Measurements from ENCODE around the gene CBX2. TPM values are rescaled to one million over a fixed set of nuclear protein-coding genes. Genes with fewer than 3 reads are reported as not detected.

The CBX2 gene
- total RNA-seq, 1 experiment from 2014 or later = 28.3 TPM

- intact Hi-C loops (cut with micrococcal nuclease) = no loop called here
- ChIA-PET POLR2A (no interaction called here), RAD21 (ENCODE audit: low non-redundant PET in 1 of 2, low total read pairs in 2 of 2, uncharacterized antibody in 2 of 2, unreplicated experiment in 2 of 2) (no interaction called here), CTCF (no interaction called here)
- Histone ChIP-seq H3K36me3 (ENCODE audit: control insufficient read depth in 1 of 2, insufficient read depth in 2 of 2, low read length in 2 of 2) (no peaks in the 10 kb centered on the region), H3K4me1 (ENCODE audit: control insufficient read depth in 1 of 2, insufficient read depth in 2 of 2, low read length in 2 of 2) (peaks cover 18 to 20% of the 10 kb centered on the region in 2 experiments), H3K27ac (ENCODE audit: low read depth, low read length) (no peak overlapping the region), H3K4me2 (ENCODE audit: low read length) (no peak overlapping the region), H3K79me2 (ENCODE audit: insufficient read depth, low read length) (no peaks in the 10 kb centered on the region), H3K9me2 (ENCODE audit: insufficient read depth) (no peaks in the 10 kb centered on the region), H3K4me3 (replicated peaks in 1 of 2; ENCODE audit: low read depth in 1 of 2, low read length in 2 of 2) (no peak overlapping the region), H2AFZ (ENCODE audit: low read depth, low read length, poor library complexity, severe bottlenecking) (no peak overlapping the region), H3K9ac (ENCODE audit: low read length) (no peak overlapping the region), H3K27me3 (ENCODE audit: insufficient read depth, low read length) (peaks cover 6% of the 10 kb centered on the region; the same call in 1 of the 2 replicates), H3K9me3 (ENCODE audit: control insufficient read depth in 1 of 2, insufficient read depth in 1 of 2, low read depth in 1 of 2, low read length in 2 of 2) (no peaks in the 10 kb centered on the region), H4K20me1 (ENCODE audit: insufficient read depth) (no peaks in the 10 kb centered on the region)
- no TSS peak for BruUV-seq (replicated peaks)
- no peak for DNase-seq (ENCODE audit: low read depth, low spot score)
- ATAC-seq = no peak
- no peak for TF ChIP-seq EZH2 (IDR thresholded peaks at IDR 0.05)
Measured at GRCh38 chr17:79814974-79815835, 37.3 kb downstream of the CBX2 start.

GRCh38 chr17:79815836-79816461 lies 38.0 kb downstream of the CBX2 start:
- Histone ChIP-seq H3K9ac (ENCODE audit: low read length) (no peak overlapping the region), H4K20me1 (ENCODE audit: insufficient read depth) (no peaks in the 10 kb centered on the region), H3K79me2 (ENCODE audit: insufficient read depth, low read length) (no peaks in the 10 kb centered on the region), H3K4me1 (ENCODE audit: control insufficient read depth in 1 of 2, insufficient read depth in 2 of 2, low read length in 2 of 2) (peaks cover 12% of the 10 kb centered on the region in 2 experiments), H3K9me3 (ENCODE audit: control insufficient read depth in 1 of 2, insufficient read depth in 1 of 2, low read depth in 1 of 2, low read length in 2 of 2) (no peaks in the 10 kb centered on the region), H3K27me3 (ENCODE audit: insufficient read depth, low read length) (peaks cover 4% of the 10 kb centered on the region; the same call in 1 of the 2 replicates), H3K9me2 (ENCODE audit: insufficient read depth) (no peaks in the 10 kb centered on the region), H3K27ac (ENCODE audit: low read depth, low read length) (no peak overlapping the region), H2AFZ (ENCODE audit: low read depth, low read length, poor library complexity, severe bottlenecking) (no peak overlapping the region), H3K36me3 (ENCODE audit: control insufficient read depth in 1 of 2, insufficient read depth in 2 of 2, low read length in 2 of 2) (no peaks in the 10 kb centered on the region), H3K4me2 (ENCODE audit: low read length) (no peak overlapping the region), H3K4me3 (replicated peaks in 1 of 2; ENCODE audit: low read depth in 1 of 2, low read length in 2 of 2) (no peak overlapping the region)
- ATAC-seq = no peak
- BruUV-seq (replicated peaks) = no TSS peak
- ChIA-PET POLR2A (interaction anchor here (0.6 kb wide), 1 partner anchor 19 kb away, joined by 6 read pairs; the partner anchor contains the start of gene CBX8), CTCF (no interaction called here), RAD21 (ENCODE audit: low non-redundant PET in 1 of 2, low total read pairs in 2 of 2, uncharacterized antibody in 2 of 2, unreplicated experiment in 2 of 2) (no interaction called here)
- no peak for DNase-seq (ENCODE audit: low read depth, low spot score)
- intact Hi-C loops (cut with micrococcal nuclease) = no loop called here
- TF ChIP-seq SIN3A (IDR thresholded peaks at IDR 0.05; ENCODE audit: low read depth) (no peak), EZH2phosphoT487 (IDR thresholded peaks at IDR 0.05; ENCODE audit: borderline replicate concordance) (no peak), YY1 (IDR thresholded peaks at IDR 0.05; ENCODE audit: extremely low read depth, insufficient replicate concordance, low read depth, low read length) (no peak), ZBTB33 (IDR thresholded peaks at IDR 0.05; ENCODE audit: extremely low read depth, insufficient replicate concordance, low read length) (no peak), SP1 (IDR thresholded peaks at IDR 0.05; ENCODE audit: low read depth) (no peak), POLR2AphosphoS5 (IDR thresholded peaks at IDR 0.05; ENCODE audit: low read depth, low read length) (no peak), EZH2 (IDR thresholded peaks at IDR 0.05) (no peak), CTCF (IDR thresholded peaks at IDR 0.05 in 2 of 3, conservative IDR thresholded peaks at IDR 0.05 in 1 of 3; ENCODE audit: borderline replicate concordance in 1 of 3, insufficient read depth in 1 of 3, low read depth in 2 of 3, low read length in 2 of 3) (no peak), TCF7L2 (IDR thresholded peaks at IDR 0.05; ENCODE audit: borderline replicate concordance, extremely low read depth, insufficient read depth, insufficient read length) (no peak), RAD21 (IDR thresholded peaks at IDR 0.05; ENCODE audit: low read depth) (no peak), CBX3 (IDR thresholded peaks at IDR 0.05; ENCODE audit: low read depth) (no peak), ZFX (IDR thresholded peaks at IDR 0.05) (no peak), ATF3 (IDR thresholded peaks at IDR 0.05) (no peak), JUND (IDR thresholded peaks at IDR 0.05) (no peak), POLR2A (IDR thresholded peaks at IDR 0.05; ENCODE audit: borderline replicate concordance, extremely low read depth, insufficient read depth, insufficient read length) (no peak)
